ENCODE data around the gene CLSTN2.

- TF ChIP-seq CTCF (conservative IDR thresholded peaks at IDR 0.05; ENCODE audit: low read depth, low read length) (no peak), EZH2 (IDR thresholded peaks at IDR 0.05; ENCODE audit: low read length, unreplicated experiment) (no peak)
These were observed 316.0 kb downstream of the CLSTN2 start for GRCh38 chr3:140250945-140251344.

Measured in PC-3 (cell line).